Stimulated activated CD4-positive, alpha-beta T cell treated with anti-CD3 and anti-CD28 coated beads, TNF-alpha, amount 100 ng/mL, for 4 hours (primary cell): ENCODE results near the gene DLST.

ENCODE experiments used
- DNase-seq, 3 experiments: peaks; one replicate each; pipeline ENCODE4 v3.0.0-alpha.2; 2020; ENCODE audit warnings: low read depth in 3 of 3

The DLST gene

DNA sequence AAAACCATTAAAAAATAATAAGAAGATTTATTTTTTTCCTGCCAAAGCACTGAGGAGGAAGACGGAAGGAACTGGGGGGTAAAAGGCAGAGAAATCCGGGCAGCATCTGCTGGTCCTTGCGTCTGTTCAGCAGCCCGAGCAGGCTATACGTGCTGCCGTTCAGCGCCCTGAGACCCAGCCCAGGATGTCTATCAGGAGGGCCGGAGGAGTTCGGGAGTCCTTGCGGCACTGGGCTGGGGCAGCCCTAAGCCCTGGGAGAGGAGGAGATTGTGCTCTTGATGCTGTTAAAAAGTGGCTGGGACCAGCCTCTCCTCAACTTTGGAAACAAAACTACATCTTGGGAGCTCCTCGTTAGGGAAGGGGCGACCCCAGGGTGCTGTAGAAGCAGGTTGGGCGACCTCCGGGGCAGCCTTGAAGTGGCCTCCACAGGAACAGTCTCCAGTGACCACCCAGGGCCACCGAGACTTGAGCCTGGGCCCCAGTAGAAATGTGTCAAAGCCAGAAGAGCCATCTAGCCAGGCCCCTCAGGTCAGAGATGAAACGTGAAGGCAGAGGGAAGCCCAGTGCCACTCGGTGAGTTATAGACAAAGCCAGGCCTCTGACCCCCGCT is 59.3 kb downstream of the DLST start:
- DNase-seq: no peak

DNA sequence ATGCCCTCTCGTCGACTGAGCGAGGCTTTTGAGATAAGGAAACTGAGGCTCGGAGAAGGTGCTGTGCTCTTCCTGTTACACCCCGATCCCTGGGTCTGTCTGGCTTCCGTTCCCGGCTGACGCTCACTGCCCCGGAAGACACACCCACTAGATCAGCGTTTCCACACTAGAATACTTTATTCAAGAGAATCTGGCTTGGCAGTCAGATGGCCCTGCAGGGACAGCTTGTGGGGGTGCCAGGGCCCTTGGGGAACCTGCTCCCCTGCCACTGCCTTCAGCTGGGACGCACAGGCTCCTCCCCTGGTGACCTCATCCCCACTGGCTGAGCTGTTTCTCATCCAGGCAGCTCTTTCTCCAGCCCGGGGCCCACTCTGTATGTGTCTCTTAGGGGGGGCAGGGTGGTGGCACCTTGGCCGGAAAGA is 60.0 kb downstream of the DLST start:
- DNase-seq: peak; percentile 28 to 54 (median 35)

DNA sequence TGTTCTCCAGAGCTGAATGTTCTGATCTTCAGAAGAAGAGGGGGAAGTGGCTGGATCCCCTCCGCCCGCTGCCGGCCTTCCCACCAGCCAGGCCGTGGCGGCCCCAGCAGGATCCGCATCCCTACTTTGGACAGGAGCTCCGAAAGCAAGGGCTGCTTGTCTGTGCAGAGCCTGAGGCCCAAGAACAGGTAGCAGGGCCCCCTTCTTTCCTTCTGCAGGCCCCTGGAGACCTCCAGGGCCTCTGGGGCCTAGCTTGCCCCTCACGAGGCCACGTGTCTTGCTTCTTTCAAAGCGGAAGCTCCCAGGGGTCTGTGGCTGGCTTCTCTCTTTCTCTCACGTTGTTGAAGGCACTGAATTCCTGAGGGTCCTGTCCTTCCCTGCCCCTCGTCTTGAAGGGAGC is 60.5 kb downstream of the DLST start:
- DNase-seq: no peak

DNA sequence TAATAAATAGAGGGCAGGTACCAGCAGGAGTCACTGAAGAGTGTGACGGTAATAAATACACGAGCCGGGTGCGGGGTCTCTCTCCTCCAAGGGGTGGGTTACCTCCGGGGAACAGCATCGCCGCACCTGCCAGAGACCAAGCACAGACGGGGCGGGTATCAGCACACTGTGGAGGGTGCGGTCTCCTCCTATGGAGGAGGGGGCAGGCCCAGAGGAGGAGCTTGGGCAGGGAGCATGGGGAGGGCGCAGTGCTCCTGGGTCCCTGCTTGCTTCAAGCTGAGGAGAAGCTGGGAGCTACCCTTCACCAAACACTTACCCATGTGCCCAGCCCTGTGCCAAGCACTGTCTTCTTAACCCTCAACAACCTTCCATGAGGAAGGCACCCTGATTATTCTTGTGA is 60.9 kb downstream of the DLST start:
- no peak for DNase-seq

DNA sequence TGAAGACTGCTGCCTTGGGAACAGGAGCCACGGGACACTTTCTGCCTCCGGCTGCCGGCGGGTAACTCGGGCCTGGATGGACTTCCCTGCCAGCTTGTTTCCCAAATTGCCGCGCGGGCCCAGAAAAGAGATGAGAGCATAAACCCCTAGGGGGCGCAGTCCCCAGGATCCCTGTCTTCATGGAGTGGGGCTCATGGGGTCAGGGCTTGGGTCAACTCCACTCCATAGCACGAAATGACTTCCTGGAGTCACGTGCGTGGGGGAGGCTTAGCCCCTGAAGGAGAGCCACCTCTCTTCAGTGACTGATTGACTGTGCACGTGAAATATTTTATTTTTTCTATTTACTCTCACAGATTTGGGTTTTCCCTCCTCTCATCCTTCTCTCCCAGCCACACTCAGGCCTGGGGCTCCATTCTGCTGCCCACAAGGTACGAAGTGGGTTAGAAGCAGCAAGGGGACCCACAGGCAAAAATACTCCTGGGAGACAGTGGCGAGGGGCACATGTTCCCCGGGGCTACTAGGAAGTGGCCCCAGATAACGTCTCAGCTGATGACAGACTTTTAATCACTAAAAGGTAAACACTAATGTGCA is 63.6 kb downstream of the DLST start:
- DNase-seq: no peak

DNA sequence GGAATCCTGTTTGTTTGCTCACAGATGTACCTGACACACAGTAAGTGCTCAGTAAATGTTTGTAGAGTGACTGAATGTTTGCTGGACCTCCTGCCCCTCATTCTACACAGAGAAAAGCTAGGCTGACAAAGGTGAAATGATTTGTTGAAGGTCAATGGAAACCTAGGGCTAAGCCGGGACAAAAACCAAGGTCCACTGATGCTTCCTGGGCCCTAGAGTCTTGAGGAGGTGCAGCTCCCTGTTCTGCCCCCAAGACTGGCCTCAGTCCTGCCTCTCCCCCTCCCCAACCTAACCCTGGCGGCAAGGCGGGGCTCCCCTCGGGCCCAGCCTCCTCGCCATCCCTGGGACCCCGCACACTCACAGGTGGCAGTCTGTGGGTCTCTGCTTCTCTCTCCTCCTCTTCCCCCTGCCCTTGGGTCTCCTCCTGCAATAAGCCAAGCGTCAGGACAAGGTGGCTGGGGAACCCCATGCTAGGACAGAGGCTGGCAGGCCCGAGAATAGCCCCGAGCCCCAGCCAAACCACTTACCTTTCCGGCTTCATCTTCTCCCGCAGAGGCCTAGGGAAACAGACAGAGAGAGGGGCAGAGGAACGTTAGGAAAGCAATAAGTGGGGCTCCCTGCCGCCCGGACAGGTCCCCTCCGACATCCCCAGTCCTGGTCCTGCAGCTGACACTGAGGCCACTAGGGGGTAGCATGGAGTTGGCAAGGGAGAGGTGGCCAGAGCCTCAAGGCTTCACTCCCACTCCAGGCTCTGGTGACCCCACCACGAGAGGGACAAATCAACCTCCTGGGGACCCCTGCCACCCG is 64.3 kb downstream of the DLST start:
- peak; percentile 51 to 58 (median 51) for DNase-seq

DNA sequence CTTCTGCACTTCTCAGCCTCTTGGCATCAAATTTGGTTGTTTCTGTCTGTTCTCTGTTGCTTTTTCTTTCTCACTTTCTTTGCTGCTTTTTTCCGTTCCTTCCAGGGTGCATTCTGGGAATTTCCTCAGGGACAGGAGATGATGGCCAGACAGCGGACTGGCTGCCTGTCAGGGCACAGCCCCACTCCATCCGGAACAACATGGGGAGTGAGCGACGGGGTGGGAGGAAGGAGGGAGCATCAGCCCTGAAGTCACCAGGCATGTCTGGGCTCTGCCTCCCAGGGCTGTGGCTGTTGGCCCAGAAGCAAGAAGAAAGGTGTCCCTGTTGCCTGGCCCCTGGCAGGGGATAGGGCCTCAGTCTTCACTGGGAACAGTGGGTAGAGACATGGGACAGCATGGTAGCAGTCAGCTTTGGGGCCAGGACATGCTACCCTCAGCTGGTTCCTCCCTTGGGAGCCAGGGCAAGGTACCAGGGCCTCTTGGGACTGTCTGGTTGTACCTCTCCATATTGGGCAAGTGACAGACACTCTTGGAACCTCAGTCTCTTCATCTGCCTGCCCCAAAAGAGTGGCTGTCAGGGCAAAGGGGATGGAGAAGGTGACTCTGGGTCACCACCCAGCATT is 65.1 kb downstream of the DLST start:
- no peak for DNase-seq

DNA sequence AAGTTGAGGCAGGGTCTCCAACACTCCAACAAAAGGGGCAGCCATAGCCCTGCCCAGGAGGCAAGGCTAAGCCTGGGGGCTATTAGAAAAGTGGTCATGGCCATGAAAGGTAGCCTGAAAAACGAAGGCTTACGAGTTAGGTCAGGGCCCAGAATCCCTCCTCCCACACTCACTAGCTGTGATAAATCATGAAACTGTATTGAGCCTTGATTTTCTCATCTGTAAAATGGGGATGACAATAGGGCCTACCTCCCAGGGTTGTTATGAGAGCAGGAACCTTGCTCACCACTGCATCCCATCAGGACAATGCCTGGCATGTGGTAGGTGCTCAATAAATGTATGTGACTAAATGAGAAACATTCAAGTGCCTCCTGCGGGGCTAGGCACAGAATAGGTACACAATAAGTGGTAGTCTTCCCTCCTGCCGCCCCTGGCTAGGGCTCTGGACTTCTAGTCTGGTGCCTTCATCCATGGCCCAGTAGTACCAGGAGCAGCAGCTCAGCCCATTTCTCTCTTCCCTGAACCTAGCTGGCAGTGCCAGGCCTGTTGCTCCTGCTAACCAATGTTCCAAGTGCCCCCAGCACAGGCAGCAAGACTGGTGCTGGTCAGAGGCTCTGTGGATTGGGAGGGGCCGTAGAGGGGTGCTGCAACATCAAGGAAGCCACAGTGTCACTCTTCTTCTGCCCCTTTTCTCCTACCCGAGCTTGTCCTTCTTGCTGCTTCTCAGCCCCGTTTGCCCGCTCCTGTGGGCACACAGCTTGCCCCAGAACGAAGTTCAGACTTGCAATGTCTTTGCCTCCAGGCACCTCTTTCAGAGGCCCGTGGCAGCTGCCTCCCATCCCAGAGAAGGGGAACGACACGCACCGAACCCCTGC is 65.9 kb downstream of the DLST start:
- no peak for DNase-seq

DNA sequence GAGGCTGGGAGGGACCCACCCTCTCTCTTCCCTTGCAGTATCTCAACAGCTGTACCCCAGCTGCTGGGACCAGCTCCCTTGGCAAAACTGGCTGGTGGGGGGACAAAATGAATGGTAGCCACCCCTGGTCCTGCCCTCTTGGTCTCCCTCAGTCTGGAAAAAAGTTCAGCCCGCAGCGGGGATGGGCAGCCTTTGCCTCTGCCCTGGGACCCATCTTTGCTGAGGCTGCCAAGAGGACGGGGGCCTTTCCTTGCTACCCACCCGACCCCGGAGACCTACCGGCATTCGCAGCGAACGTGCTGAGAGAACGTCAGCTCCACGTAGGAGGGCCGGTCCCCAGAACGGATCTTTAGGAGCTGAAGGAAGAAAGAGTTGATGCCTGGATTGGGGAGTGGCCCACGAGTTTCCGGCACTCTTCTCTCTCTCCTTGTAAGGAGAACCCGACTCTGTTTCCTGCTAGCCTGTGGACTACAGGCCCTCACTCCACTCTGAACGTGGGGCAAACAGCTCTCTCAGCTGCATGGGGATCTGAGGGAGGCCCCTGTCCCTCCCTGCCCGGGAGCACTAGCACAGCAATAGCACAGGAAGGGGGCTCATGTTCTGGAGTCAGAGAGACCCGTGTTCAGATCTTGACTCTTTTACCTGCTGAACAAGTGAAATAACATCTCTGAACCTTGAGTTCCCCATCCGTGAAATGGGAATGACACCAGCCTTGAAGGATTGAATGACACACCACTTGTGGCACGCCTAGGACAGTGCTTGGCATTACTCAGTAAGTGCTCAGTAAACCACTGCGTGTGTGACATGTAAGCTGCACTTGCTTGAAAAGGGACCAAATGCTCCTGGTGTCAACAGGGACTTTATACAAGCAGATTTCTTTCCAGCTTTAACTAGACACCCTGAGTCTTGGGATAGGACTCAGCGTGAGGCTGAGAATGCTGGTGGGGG is 66.8 kb downstream of the DLST start:
- no peak for DNase-seq

DNA sequence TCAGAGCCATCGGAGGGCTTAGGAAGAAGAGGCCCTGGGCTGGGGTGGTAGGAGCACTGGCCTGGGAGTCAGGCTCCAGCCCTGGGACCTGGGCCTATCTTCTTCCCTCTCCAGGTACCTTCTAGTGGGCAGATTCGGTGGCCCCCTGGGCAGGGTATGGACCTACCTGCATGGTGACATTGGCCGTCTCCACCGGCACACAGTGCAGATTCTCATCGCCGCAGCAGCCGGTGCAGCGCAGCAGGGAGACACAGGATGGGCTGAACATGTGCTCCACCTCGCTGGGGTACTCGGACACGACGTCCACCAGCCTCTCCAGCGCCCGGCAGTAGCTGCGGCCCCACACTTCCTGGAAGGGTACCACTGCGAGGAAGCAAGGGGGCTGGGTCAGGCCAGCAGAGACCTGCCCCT is 67.5 kb downstream of the DLST start:
- DNase-seq: no peak

DNA sequence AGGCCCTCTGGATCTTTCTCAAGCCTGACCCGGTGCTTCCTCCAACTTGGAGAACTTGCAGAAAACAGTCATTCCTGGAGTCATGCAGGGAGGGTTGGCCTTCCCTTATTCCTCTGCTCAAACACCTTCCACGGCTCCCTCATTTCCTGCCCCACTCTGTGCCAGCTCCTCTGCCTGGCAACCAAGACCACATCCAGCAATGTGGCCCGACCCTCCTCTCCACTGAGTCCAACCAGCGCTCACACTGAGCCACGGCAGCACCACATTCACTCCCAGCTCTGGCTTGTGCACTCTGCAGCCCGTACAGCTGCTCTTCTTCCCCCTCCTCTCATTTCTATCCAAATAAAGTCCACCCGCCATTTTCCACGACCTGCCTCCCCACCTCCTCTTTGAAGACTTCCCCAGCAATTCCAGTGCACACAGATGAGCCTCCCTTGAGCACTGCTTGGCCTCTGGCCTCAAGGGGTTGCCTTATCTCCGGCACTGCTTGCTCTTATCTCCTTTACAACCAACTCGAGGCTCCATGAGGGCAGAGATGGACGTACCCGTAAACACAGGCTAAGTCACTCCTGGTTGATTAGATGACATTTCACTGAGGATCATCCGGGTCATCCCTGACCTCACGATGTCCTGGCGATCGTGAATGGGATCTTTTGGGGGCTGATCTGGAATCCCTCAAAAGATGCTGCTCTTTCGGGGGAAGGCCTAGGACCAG is 68.3 kb downstream of the DLST start:
- DNase-seq: no peak

DNA sequence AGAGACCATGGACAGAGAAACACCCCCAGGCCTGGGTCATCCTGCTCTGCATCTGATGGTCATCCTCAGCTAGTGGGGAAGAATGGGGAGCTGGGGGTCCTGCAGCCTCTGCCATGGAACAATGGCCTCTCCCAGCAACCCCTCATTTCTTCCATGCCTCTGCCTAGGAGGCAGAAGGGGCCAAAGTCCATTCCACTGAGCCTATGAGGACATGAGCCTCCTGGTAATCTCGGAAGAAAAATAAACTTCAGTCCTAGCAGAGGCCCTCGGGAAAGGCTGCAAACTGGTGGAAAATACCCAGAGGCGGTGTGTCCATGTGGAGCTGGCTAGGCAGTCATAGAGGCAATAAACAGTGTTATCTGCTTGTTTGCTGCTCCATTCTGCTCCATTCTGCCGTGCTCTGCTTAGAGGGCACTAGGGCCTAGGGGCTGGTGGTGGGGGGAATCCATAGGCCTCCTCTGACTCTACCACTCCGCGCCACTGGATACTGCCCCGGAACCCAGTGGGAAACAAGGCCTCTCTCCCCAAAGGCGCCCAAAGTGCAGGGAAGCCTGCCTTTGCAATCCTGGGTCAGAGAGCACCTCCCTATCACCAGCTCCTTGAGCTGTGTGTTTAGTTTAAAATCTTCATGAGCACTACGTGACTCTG is 69.2 kb downstream of the DLST start:
- no peak for DNase-seq

DNA sequence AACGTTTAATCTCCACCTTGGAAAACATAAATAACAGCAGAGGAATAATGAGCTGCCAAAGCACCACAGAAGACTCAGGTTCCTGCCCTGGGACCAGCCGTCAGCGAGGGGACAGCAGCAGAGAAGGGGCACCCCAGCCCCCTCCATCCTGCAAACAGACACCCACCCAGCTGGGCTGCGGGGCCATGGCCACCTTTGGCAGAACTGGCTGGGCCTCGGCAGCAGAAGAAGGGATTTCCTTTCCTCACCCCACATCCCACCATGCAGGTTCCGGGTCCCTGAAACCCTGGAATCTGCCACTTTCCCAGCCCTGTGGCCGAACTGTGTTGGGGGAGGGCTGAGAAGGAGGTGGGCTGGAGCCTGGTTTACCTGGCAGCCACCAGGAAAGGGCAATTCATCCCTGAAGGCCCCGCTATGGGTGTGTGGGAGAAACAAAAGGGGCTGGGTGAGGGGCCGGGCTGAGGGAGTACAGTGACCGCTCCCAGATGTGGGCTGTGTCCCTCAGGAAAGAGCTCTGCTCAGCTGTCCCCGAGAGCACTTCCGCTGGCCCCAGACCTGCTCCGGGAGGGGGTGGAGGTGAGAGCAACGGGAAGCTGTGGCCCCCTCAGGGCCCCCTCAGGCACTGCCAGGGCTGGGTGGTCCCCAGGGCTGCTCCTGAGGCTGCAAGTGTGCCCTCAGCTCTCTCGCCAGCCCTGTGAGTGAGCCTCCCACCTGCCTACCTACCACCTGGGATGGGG is 69.9 kb downstream of the DLST start:
- no peak for DNase-seq

DNA sequence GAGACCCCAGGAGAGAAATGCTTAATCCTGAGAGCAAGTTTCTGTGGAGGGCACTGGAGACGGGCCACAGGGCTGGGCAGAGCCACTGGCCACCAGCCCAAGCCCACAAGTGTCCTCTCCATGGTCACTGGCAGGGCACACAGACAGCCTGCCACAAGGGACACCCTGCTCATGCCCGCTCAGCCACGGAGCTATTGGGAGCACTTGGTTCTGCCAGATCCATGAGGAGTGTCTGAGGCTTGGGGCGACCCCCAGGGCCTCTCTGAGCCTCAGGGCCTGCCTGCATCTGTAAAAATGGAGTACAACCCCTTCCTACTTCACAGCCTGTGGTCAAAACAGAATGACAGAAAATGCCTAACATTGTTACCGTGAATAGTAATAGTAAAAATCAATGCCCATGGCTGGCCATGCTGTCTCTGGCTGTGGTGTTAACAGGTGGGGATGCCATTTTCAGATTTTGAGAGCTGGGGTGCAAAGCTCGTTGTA is 70.5 kb downstream of the DLST start:
- DNase-seq: no peak

DNA sequence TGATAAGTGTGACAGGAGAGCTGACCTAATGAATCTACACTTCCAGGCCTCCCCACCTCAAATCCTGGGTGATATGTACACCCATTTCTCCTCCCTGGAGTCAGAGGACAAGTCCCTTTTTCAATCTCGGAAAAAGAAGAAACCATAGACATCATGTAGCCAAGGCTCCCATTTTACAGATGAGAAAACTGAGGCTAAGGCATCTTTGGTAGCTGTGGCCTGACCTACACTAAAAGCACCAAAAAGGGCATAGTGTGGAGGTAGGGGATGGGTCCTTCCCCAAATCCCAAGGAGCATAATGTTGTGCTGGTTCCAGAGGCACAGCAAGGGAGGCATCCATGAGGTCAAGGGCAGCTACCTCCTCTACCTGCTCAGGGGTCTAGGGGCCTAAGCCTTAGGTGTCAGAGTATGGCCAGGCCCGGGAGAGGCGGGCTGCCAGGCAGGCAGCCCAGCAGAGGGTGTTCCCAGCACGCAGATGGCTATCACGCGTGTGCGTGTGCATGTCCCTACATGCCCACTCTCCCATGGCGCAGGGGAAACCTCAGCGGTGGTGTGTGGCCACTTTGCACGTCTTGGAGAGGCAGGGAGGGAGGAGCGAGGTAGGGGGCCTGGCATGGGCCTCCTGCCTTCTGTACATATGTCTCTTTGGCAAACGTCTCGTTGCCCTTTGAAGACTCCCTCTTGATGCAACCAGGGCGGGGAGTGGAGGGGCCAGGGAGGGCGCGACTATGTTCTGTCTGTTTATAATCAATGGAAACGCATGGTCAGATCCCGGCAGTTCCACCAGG is 71.2 kb downstream of the DLST start:
- no peak for DNase-seq
